ENCODE results near the gene RFX6.

DNA sequence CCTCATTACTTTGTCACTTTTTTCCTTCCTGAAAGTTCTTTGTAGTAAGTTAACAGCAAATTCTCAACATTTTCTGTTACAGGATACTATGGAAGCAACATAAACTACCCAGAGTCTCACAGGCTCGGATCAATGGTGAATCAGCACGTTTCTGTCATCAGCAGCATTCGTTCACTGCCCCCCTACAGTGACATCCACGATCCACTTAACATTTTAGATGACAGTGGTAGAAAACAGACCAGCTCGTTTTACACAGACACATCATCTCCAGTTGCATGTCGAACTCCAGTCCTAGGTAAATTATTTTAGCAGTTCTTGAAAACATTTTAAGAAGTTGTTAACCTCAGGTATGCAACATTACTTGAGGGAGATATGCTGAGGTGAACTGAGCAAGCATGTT is 51.6 kb downstream of the RFX6 start:
- TF ChIP-seq, protein P1, sequence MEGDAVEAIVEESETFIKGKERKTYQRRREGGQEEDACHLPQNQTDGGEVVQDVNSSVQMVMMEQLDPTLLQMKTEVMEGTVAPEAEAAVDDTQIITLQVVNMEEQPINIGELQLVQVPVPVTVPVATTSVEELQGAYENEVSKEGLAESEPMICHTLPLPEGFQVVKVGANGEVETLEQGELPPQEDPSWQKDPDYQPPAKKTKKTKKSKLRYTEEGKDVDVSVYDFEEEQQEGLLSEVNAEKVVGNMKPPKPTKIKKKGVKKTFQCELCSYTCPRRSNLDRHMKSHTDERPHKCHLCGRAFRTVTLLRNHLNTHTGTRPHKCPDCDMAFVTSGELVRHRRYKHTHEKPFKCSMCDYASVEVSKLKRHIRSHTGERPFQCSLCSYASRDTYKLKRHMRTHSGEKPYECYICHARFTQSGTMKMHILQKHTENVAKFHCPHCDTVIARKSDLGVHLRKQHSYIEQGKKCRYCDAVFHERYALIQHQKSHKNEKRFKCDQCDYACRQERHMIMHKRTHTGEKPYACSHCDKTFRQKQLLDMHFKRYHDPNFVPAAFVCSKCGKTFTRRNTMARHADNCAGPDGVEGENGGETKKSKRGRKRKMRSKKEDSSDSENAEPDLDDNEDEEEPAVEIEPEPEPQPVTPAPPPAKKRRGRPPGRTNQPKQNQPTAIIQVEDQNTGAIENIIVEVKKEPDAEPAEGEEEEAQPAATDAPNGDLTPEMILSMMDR (IDR thresholded peaks at IDR 0.05 in 4 of 5, conservative IDR thresholded peaks at IDR 0.05 in 1 of 5): no peak
- no peak for TF ChIP-seq POLR2A (IDR thresholded peaks at IDR 0.05)

Data from gastrocnemius medialis (tissue), 4 donors.